ENCODE data around the gene CDH4. TPM values are rescaled to one million over a fixed set of nuclear protein-coding genes. Genes with fewer than 3 reads are reported as not detected.

The CDH4 gene
- total and polyA plus RNA-seq, 8 donors: under 0.01 to 2.2 (median 0.11) TPM; not detected in 2

DNA sequence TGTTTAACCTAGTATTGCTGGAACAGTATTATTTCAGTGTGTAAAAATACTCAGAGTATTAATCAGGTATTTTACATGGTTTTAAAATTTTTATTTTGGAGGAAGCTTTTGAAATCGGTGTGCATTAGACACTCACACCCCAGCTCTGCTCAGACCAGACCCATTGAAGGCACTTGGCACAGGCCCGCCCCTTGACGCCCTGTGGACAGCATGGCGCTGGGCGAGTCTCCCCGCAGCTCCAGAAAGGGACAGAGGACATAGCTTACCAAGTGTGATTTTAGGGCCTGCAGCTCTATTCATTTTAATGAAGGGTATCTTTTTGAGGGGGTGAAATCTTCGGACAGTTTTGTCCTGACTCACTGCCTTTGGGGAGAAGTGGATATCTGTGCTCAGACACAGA is 164.5 kb downstream of the CDH4 start:
- peaks cover 0 to 37% (median 3%) of the 10 kb centered on the region in 3 donors for H3K27me3 ChIP-seq
- H3K9me3 ChIP-seq: peaks cover 6 to 52% (median 31%) of the 10 kb centered on the region in 4 donors
- intact Hi-C loops (cut with DNase I; ENCODE audit: low total_unique reads): no loop called here
- TF ChIP-seq, protein P1, sequence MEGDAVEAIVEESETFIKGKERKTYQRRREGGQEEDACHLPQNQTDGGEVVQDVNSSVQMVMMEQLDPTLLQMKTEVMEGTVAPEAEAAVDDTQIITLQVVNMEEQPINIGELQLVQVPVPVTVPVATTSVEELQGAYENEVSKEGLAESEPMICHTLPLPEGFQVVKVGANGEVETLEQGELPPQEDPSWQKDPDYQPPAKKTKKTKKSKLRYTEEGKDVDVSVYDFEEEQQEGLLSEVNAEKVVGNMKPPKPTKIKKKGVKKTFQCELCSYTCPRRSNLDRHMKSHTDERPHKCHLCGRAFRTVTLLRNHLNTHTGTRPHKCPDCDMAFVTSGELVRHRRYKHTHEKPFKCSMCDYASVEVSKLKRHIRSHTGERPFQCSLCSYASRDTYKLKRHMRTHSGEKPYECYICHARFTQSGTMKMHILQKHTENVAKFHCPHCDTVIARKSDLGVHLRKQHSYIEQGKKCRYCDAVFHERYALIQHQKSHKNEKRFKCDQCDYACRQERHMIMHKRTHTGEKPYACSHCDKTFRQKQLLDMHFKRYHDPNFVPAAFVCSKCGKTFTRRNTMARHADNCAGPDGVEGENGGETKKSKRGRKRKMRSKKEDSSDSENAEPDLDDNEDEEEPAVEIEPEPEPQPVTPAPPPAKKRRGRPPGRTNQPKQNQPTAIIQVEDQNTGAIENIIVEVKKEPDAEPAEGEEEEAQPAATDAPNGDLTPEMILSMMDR (IDR thresholded peaks at IDR 0.05): no peak
- no peak for TF ChIP-seq POLR2AphosphoS5 (IDR thresholded peaks at IDR 0.05)
- no peak overlapping the region for H3K27ac ChIP-seq
- 78 to 94% (median 91%) methylated on average over 7 of the region's 7 CpGs for WGBS, 5 donors
- H3K36me3 ChIP-seq: no peaks in the 10 kb centered on the region
- no peaks in the 10 kb centered on the region for H3K4me1 ChIP-seq
- no peak for DNase-seq
- H3K4me3 ChIP-seq: no peak overlapping the region

DNA sequence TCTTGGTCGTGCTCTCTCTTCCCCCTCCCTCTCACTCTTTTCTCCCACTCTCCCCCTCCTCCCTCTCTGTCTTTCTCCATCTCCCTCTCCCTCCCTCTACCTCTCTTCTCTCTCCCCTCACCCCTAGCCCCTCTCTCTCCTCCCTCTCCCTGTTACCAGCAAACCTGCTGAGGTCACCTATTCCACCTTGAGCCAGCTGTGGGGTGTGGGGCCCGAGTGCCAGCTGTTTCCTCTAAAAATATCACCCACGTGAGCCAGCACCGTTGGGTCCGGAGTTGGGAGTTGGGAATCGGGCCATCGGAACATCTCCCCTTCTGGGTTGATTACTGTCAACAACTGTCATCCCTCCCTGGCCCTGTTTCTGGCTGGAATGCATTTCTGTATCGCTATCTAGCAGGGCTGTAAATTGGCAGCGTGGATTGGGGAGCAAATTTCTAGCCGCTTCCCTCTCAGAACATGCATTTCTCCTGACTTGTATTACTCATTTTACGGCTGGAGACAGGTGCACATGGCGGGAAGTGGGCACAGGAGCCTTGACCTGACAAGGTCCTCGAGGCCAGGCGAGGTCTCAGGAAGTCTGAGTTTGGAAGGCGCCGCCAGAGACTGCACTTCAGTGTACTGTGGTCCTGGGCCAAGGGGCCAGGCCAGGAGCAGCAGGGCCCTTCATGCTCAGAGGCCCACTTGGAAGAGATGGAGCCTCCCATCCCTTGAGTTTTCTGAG is 165.3 kb downstream of the CDH4 start:
- H3K9me3 ChIP-seq: peaks cover 6 to 45% (median 28%) of the 10 kb centered on the region in 4 donors
- H3K27ac ChIP-seq: no peak overlapping the region
- H3K4me1 ChIP-seq: no peaks in the 10 kb centered on the region
- TF ChIP-seq EP300 (IDR thresholded peaks at IDR 0.05): no peak
- no peak for TF ChIP-seq POLR2AphosphoS5 (IDR thresholded peaks at IDR 0.05)
- TF ChIP-seq, protein P1 (IDR thresholded peaks at IDR 0.05): no peak
- no peak for TF ChIP-seq POLR2A (IDR thresholded peaks at IDR 0.05)
- H3K4me3 ChIP-seq: no peak overlapping the region
- 67 to 79% (median 78%) methylated on average over 15 to 16 of the region's 16 CpGs for WGBS, 5 donors
- peaks cover 0 to 37% (median 3%) of the 10 kb centered on the region in 3 donors for H3K27me3 ChIP-seq
- H3K36me3 ChIP-seq: no peaks in the 10 kb centered on the region
- intact Hi-C loops (cut with DNase I; ENCODE audit: low total_unique reads): no loop called here
- no peak for DNase-seq

DNA sequence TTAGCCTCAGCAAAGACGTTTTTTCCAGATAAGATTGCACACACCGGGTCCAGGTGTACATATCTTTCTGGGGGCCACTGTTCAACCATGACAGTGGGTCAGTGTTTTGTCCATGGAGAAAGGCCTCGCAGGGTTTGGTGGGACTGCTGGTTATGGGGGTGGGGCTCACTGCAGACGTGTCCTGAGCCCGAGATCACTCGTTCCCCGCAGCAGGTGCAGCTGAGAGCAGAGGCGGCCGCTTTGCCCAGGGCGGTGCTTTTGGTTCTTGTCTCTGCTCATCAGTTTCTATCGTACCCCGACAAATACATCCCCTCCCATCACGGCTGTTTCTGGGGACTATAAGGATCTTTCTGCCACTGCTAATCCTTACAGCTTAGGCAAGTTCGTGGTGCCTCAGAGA is 166.9 kb downstream of the CDH4 start:
- no peak for TF ChIP-seq POLR2AphosphoS5 (IDR thresholded peaks at IDR 0.05)
- TF ChIP-seq, protein P1 (IDR thresholded peaks at IDR 0.05): no peak
- TF ChIP-seq EP300 (IDR thresholded peaks at IDR 0.05): no peak
- TF ChIP-seq POLR2A (IDR thresholded peaks at IDR 0.05): no peak
- no peak overlapping the region for H3K27ac ChIP-seq
- intact Hi-C loops (cut with DNase I; ENCODE audit: low total_unique reads): no loop called here
- 71 to 75% (median 74%) methylated on average over 14 of the region's 14 CpGs for WGBS, 5 donors
- peaks cover 6 to 29% (median 16%) of the 10 kb centered on the region in 4 donors for H3K9me3 ChIP-seq
- H3K4me3 ChIP-seq: no peak overlapping the region
- H3K27me3 ChIP-seq: peaks cover 0 to 26% (median 3%) of the 10 kb centered on the region in 3 donors
- no peaks in the 10 kb centered on the region for H3K4me1 ChIP-seq
- DNase-seq: no peak
- H3K36me3 ChIP-seq: no peaks in the 10 kb centered on the region

DNA sequence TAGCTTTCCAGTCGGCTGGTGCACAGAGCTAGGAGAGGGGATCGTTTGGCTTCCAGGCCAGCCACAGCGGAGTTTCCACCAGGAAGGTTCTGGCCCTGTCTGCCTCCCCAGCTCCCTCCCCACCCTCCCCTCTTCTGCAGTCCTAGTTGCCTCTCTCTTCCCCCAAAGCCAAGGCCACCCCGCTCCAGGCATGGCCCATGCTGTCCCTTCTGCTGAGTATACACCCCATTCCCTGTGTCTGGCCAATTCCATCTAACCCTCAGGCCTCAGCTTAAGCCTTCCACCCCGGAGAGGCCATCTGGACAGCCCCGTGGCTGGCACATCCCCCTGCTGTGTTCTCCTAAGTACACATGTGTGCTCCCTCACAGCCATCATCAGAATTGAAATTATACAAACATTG is 167.4 kb downstream of the CDH4 start:
- no peaks in the 10 kb centered on the region for H3K4me1 ChIP-seq
- no peak for DNase-seq
- TF ChIP-seq EP300 (IDR thresholded peaks at IDR 0.05) (no peak), POLR2AphosphoS5 (IDR thresholded peaks at IDR 0.05) (no peak), POLR2A (IDR thresholded peaks at IDR 0.05) (no peak)
- TF ChIP-seq, protein P1 (IDR thresholded peaks at IDR 0.05): no peak
- intact Hi-C loops (cut with DNase I; ENCODE audit: low total_unique reads): no loop called here
- H3K27me3 ChIP-seq: peaks cover 0 to 26% (median 3%) of the 10 kb centered on the region in 3 donors
- H3K36me3 ChIP-seq: no peaks in the 10 kb centered on the region
- no peak overlapping the region for H3K27ac ChIP-seq
- peaks cover under 1 to 26% (median 13%) of the 10 kb centered on the region in 4 donors for H3K9me3 ChIP-seq
- H3K4me3 ChIP-seq: no peak overlapping the region
- WGBS, 5 donors: 60 to 72% (median 66%) methylated on average over 6 of the region's 6 CpGs
